ENCODE data around the gene DUSP7. TPM values are rescaled to one million over a fixed set of nuclear protein-coding genes. Genes with fewer than 3 reads are reported as not detected.

Gene DUSP7
- total RNA-seq, 1 experiment from 2014 or later: 40.9 TPM

GRCh38 chr3:52090131-52090932, 34.0 kb upstream of the DUSP7 start:
- Histone ChIP-seq H3K4me3 (ENCODE audit: low read length) (no peak overlapping the region), H3K27me3 (ENCODE audit: low read length) (no peaks in the 10 kb centered on the region), H3K79me2 (ENCODE audit: low read length) (no peaks in the 10 kb centered on the region), H4K20me1 (ENCODE audit: low read length) (no peaks in the 10 kb centered on the region), H3K9me2 (replicated peaks; ENCODE audit: low read length) (no peaks in the 10 kb centered on the region), H3K9me3 (ENCODE audit: low read length) (no peaks in the 10 kb centered on the region), H3K4me2 (ENCODE audit: low read length) (peak overlapping the region; percentile 28), H3K9ac (ENCODE audit: low read length) (peak overlapping the region; percentile 35), H3K4me1 (ENCODE audit: insufficient read depth, low read length) (peaks cover 16% of the 10 kb centered on the region), H3F3A (ENCODE audit: low read length, unreplicated experiment) (no peaks in the 10 kb centered on the region), H3K27ac (ENCODE audit: low read length) (peak overlapping the region; percentile 73), H2AFZ (ENCODE audit: low read length) (no peak overlapping the region), H3K36me3 (ENCODE audit: low read depth, low read length) (peaks cover 8% of the 10 kb centered on the region; the same call in 1 of the 2 replicates)
- DNase-seq (peak; percentile 68), ATAC-seq (peak; percentile 83)
- no TSS peak for BruUV-seq (replicated peaks)
- intact Hi-C loops (cut with micrococcal nuclease): no loop called here
- POLR2A ChIA-PET (ENCODE audit: unreplicated experiment): no interaction called here
- CTCF ChIA-PET: no interaction called here
- TF ChIP-seq EZH2phosphoT487 (IDR thresholded peaks at IDR 0.05; ENCODE audit: borderline replicate concordance, low read length) (no peak), EZH2 (IDR thresholded peaks at IDR 0.05; ENCODE audit: low read length, unreplicated experiment) (no peak), CTCF (conservative IDR thresholded peaks at IDR 0.05; ENCODE audit: low read depth, low read length) (no peak)

- Histone ChIP-seq H3K27me3 (ENCODE audit: low read length) (no peaks in the 10 kb centered on the region), H3K4me2 (ENCODE audit: low read length) (peak overlapping the region; percentile 28; the same call in 1 of the 2 replicates), H3K4me1 (ENCODE audit: insufficient read depth, low read length) (peaks cover 16% of the 10 kb centered on the region), H3K79me2 (ENCODE audit: low read length) (no peaks in the 10 kb centered on the region), H3K9ac (ENCODE audit: low read length) (no peak overlapping the region), H3K27ac (ENCODE audit: low read length) (peak overlapping the region; percentile 73), H3K36me3 (ENCODE audit: low read depth, low read length) (peaks cover 8% of the 10 kb centered on the region; the same call in 1 of the 2 replicates), H3K4me3 (ENCODE audit: low read length) (no peak overlapping the region), H3K9me2 (replicated peaks; ENCODE audit: low read length) (no peaks in the 10 kb centered on the region), H2AFZ (ENCODE audit: low read length) (no peak overlapping the region), H3K9me3 (ENCODE audit: low read length) (no peaks in the 10 kb centered on the region), H3F3A (ENCODE audit: low read length, unreplicated experiment) (no peaks in the 10 kb centered on the region), H4K20me1 (ENCODE audit: low read length) (no peaks in the 10 kb centered on the region)
- ChIA-PET POLR2A (ENCODE audit: unreplicated experiment) (no interaction called here), CTCF (no interaction called here)
- intact Hi-C loops (cut with micrococcal nuclease): no loop called here
- DNase-seq (no peak), ATAC-seq (peak; percentile 10; the same call in 1 of the 2 replicates)
- BruUV-seq (replicated peaks): no TSS peak
- no peak for TF ChIP-seq EZH2 (IDR thresholded peaks at IDR 0.05; ENCODE audit: low read length, unreplicated experiment)
- TF ChIP-seq CTCF (conservative IDR thresholded peaks at IDR 0.05; ENCODE audit: low read depth, low read length): no peak
- TF ChIP-seq EZH2phosphoT487 (IDR thresholded peaks at IDR 0.05; ENCODE audit: borderline replicate concordance, low read length): no peak
These were observed 33.3 kb upstream of the DUSP7 start for GRCh38 chr3:52089691-52090090.
